NCI-H2081 (cell line): ENCODE data around the gene RNF133.

Source experiments
- DNase-seq, 2 experiments: peaks; one replicate each; lab custom pipeline; 2025; lab: John Stamatoyannopoulos, UW

RNF133 gene

DNA sequence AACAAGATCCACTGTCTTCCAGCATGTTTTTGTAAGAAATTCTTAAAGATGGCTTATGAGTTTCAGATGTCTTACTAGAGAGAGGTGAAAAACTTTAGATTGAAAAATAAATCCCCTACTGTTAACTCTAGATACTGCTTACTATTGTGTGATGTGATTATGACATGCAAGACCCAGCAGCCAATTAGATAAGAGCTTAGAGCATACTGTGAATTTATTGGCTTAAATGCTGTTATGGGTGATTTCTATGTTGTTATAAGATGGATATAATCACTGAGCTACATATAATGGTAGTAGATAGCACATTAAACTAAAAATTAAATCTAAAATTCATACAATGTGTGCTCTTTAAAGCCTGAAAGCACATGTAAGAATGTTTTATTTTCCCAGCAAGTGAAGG, at the start of gene RNF133:
TSS of gene RNF133 (minus strand) at position 101 of the 400 bp plus-strand sequence. CDS start 199 bp downstream, outside the sequence.
- no peak for DNase-seq

- DNase-seq, result no peak
These were observed 49.3 kb upstream of the RNF133 start for GRCh38 chr7:122748195-122748594.

- peak; percentile 34 to 79 for DNase-seq
These were observed 48.0 kb upstream of the RNF133 start for GRCh38 chr7:122746948-122747347.

- DNase-seq, result peak in 1 of 2 experiments; percentile 27
These were observed 44.3 kb upstream of the RNF133 start for GRCh38 chr7:122743211-122743610.

GRCh38 chr7:122738947-122739346, 40.0 kb upstream of the RNF133 start:
- no peak for DNase-seq

DNA sequence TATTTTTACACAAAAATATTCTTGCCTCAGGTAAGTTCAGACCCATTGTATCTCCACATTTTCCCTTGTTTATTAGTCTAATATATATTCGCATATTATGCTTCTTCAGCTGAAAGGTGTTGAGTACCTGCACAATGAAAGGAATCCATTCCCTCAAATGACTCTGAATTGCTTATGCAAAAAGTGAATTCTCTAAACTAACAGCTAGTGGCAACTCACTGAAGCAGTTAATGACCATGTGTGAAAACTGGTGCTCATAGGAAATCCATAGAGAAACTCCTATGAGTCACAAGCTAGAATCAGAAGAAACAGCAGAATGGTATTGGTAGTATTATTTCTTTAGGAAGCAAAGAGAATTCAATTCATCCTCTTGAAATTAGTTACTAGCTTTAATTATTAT, 37.3 kb upstream of the RNF133 start:
- DNase-seq, result no peak

DNA sequence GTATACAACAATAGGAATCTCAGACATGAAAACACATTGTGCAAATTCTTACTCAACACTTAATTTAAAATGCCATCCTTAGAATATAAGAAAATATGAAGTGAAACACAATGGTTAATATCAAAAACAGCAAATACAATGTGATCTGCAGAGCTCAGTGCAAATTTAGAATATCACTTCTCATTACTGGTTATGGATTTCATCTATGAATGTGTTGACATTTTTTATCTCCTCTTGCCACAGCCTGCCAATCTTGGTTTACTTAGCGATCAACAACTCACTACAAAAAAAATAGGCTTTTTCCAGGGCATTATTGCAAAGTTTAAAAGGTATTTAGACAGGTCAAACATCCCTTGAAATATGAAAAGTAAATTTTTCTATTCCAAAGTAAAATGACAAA, 28.8 kb upstream of the RNF133 start:
- DNase-seq, result no peak

DNA sequence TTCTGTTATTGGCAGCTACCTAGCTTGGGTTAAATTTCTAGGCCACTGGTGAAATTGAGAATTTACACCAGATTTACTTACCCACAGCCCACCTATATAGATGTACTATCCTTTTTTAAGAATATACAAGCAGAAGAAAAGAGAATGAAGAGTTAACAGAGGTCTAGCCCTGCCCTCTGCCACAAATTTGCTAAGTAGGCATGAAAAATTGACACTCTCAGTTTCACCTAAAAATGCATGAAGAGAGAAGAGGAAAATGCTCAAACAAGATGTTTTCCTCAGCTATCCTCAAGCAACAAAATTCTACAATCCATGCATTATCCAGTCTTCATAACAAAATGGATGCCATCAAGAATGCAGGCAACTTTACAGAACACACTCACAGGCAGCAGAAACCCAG, 28.4 kb upstream of the RNF133 start:
- no peak for DNase-seq

GRCh38 chr7:122726881-122727280, 28.0 kb upstream of the RNF133 start:
- no peak for DNase-seq

- DNase-seq, result no peak
These were observed 25.4 kb upstream of the RNF133 start for GRCh38 chr7:122724366-122724765.

DNA sequence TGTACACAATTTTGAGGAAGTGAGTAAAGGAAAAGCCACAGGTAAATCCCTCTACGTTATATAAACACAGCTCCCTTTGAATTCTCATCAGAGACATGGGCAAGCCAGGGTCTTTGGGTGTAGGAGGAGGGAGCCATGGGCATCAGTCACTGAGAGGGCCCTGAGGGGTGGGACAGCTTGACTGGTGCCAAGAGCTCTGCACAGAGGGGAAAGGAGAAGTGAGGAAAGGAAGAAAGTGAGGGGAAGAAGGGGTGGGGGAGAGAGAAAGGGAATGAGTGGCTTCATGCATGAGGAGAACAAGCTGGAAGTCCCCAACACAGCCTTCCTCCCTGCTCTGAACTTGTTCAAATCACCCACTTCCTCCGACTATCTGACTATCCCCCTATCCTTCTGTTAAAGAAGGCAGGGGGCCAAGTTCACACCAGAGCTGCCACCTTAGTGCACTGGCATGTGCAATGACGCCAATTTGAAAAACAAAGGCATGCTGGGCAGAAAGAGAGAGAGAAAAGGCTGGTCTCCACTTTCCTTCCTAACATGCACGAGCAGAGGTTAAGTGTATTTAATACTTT, 20.2 kb upstream of the RNF133 start:
- no peak for DNase-seq

GRCh38 chr7:122717356-122718089, 18.6 kb upstream of the RNF133 start:
- no peak for DNase-seq

- no peak for DNase-seq
These were observed 16.3 kb upstream of the RNF133 start for GRCh38 chr7:122715183-122715582.

GRCh38 chr7:122710916-122711315, 12.0 kb upstream of the RNF133 start:
- DNase-seq, result no peak

DNA sequence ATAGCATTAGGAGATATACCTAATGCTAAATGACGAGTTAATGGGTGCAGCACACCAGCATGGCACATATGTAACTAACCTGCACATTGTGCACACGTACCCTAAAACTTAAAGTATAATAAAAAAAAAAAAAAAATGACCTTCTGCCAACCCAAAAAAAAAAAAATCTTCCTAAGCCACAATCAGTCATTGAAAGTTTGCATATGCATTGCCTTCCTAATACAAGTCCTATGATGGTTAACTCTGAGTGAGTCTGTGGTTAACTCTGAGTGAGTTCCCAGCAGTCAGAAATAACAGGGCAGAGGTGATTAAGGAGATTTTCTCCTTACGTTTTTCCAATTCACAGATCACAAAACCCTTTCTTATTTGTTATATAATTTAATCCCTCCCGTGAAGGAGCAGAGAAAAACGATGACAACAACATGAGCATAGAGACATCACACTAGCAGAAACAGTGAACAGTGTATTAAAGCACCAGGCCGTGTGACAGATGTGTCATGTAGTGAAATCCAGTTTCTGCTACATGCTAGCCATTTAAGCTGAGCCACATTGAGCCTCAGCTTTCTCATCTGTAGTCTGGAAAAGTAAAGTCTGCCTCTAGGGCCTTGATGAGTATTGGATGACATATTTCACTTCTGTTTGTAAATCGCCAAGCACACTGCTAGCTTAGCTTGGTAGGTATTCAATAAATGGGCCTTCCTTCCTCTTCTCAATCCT, 11.2 kb upstream of the RNF133 start:
- no peak for DNase-seq

GRCh38 chr7:122706836-122707235, 7.9 kb upstream of the RNF133 start:
- DNase-seq, result no peak

GRCh38 chr7:122702872-122703510, 4.1 kb upstream of the RNF133 start, which contains the start of gene RNF148:
TSS of gene RNF148 (minus strand) at chr7:122702922. CDS start at chr7:122702750, 172 bp downstream.
- no peak for DNase-seq

DNA sequence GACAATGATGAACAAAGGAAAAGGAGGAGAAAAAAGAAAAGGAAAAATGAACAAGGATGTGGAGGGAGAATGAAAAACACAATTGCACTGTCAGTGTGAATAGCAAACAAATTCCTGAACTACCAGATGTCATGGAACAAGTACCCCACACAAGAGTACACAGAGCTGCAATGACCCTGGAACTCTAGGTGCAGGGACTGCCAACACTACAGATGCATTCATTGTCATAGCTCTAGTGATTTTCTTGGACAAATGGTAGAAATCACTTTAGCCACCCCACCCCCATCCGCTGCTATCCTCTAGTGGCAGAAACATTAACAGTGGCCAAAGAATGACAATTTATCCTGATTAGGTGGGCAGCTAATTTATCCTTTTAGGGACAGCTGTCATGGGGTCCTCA, 3.1 kb downstream of the RNF133 start:
- no peak for DNase-seq

GRCh38 chr7:122694697-122695096, 4.2 kb downstream of the RNF133 start:
- no peak for DNase-seq

DNA sequence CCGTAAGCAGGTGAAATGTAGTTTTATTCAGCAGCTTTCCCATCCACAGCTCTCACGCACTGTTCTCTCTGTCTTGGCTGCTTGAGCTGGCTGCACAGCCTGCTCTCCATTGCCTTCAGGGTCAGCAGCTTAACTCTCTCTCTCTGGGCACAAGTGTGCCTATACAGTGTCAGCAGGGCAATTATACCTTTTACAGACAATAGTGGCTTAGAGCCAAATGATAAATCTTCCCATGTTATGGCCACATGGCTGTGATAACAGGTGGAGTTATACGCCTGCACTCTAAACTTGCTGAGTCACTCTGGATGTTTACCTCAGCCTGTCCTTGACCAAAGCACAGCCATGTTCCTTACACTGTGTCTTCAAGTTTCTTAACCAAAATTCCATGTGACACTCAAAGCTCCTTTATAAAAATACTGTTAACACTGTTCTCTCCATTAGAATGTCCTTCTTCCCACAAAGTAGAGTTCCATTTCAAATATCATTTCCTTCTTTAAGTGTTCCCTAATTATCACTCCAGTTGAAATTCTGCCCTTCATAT, 6.1 kb downstream of the RNF133 start:
- DNase-seq, result peak in 1 of 2 experiments; percentile 7

DNA sequence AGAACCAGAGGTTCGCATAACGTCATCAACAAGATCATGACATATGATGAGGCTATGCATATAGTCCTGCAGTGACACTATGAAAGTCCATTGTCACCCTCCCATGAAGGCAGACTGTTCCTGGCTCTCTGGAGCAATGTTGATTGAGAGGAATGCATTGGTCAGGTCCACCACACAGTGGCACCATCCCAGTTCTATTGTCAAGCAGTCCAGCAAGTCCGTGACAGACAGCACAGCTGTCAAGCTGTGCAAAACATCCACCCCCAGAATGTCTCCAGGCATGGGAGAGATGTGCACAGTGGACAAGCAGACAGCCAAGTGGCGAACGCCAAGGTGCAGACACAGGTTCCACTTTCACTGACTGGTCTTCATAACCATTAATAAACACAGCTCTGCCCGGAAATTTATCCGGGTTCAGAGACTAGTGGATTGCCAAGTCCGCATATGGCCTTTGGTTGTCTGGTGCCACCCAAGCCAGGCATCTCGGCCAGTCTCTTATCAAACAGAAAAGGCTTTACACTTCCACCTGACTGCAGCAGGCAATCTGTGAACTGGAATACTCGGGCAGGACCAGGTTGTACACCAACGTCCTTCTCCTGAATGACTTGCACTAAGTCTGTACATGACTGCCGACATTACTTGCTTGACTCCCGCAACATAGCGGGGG, 7.2 kb downstream of the RNF133 start:
- no peak for DNase-seq
